ENCODE measurements around the gene ANKRD13A. TPM values are rescaled to one million over a fixed set of nuclear protein-coding genes. Genes with fewer than 3 reads are reported as not detected.

The ANKRD13A gene
- total and polyA plus RNA-seq, 2 experiments from 2014 or later, result 5.7 to 25.6 TPM

DNA sequence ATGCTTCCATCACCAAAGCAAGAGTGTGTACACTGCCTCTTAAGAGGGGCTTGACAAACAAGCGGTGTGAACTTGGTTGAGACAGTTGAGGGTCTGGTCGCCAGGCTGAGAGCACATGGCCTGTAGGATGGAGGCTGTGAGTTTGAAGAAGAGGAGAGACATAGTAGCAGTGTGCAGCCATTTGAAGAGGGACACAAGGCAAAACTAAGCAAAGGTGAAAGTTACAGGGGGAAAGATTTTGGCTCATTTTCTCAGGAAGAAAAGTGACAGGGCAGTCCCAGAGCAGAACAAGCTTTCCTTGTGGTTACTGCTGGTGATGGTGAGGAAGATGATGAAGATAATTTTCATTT, 60.4 kb downstream of the ANKRD13A start (continued):
- TF ChIP-seq, protein P1, sequence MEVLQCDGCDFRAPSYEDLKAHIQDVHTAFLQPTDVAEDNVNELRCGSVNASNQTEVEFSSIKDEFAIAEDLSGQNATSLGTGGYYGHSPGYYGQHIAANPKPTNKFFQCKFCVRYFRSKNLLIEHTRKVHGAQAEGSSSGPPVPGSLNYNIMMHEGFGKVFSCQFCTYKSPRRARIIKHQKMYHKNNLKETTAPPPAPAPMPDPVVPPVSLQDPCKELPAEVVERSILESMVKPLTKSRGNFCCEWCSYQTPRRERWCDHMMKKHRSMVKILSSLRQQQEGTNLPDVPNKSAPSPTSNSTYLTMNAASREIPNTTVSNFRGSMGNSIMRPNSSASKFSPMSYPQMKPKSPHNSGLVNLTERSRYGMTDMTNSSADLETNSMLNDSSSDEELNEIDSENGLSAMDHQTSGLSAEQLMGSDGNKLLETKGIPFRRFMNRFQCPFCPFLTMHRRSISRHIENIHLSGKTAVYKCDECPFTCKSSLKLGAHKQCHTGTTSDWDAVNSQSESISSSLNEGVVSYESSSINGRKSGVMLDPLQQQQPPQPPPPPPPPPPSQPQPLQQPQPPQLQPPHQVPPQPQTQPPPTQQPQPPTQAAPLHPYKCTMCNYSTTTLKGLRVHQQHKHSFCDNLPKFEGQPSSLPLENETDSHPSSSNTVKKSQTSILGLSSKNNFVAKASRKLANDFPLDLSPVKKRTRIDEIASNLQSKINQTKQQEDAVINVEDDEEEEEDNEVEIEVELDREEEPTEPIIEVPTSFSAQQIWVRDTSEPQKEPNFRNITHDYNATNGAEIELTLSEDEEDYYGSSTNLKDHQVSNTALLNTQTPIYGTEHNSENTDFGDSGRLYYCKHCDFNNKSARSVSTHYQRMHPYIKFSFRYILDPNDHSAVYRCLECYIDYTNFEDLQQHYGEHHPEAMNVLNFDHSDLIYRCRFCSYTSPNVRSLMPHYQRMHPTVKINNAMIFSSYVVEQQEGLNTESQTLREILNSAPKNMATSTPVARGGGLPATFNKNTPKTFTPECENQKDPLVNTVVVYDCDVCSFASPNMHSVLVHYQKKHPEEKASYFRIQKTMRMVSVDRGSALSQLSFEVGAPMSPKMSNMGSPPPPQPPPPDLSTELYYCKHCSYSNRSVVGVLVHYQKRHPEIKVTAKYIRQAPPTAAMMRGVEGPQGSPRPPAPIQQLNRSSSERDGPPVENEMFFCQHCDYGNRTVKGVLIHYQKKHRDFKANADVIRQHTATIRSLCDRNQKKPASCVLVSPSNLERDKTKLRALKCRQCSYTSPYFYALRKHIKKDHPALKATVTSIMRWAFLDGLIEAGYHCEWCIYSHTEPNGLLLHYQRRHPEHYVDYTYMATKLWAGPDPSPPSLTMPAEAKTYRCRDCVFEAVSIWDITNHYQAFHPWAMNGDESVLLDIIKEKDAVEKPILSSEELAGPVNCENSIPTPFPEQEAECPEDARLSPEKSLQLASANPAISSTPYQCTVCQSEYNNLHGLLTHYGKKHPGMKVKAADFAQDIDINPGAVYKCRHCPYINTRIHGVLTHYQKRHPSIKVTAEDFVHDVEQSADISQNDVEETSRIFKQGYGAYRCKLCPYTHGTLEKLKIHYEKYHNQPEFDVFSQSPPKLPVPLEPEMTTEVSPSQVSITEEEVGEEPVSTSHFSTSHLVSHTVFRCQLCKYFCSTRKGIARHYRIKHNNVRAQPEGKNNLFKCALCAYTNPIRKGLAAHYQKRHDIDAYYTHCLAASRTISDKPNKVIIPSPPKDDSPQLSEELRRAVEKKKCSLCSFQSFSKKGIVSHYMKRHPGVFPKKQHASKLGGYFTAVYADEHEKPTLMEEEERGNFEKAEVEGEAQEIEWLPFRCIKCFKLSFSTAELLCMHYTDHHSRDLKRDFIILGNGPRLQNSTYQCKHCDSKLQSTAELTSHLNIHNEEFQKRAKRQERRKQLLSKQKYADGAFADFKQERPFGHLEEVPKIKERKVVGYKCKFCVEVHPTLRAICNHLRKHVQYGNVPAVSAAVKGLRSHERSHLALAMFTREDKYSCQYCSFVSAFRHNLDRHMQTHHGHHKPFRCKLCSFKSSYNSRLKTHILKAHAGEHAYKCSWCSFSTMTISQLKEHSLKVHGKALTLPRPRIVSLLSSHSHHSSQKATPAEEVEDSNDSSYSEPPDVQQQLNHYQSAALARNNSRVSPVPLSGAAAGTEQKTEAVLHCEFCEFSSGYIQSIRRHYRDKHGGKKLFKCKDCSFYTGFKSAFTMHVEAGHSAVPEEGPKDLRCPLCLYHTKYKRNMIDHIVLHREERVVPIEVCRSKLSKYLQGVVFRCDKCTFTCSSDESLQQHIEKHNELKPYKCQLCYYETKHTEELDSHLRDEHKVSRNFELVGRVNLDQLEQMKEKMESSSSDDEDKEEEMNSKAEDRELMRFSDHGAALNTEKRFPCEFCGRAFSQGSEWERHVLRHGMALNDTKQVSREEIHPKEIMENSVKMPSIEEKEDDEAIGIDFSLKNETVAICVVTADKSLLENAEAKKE (CRISPR knock-in tag; IDR thresholded peaks at IDR 0.05), result no peak
- no peak for TF ChIP-seq JUNB (IDR thresholded peaks at IDR 0.05; ENCODE audit: unreplicated experiment)
- TF ChIP-seq POLR2AphosphoS5 (IDR thresholded peaks at IDR 0.05; ENCODE audit: low read depth), result no peak
- TF ChIP-seq EZH2phosphoT487 (IDR thresholded peaks at IDR 0.05; ENCODE audit: unreplicated experiment), result no peak
- no peak for TF ChIP-seq STAT1 (IDR thresholded peaks at IDR 0.05; ENCODE audit: unreplicated experiment)
- no peak for TF ChIP-seq EZH2 (IDR thresholded peaks at IDR 0.05; ENCODE audit: low read depth, unreplicated experiment)
- TF ChIP-seq, protein P2, sequence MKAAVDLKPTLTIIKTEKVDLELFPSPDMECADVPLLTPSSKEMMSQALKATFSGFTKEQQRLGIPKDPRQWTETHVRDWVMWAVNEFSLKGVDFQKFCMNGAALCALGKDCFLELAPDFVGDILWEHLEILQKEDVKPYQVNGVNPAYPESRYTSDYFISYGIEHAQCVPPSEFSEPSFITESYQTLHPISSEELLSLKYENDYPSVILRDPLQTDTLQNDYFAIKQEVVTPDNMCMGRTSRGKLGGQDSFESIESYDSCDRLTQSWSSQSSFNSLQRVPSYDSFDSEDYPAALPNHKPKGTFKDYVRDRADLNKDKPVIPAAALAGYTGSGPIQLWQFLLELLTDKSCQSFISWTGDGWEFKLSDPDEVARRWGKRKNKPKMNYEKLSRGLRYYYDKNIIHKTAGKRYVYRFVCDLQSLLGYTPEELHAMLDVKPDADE (IDR thresholded peaks at IDR 0.05), result no peak
- TF ChIP-seq CREB1 (CRISPR knock-in tag; IDR thresholded peaks at IDR 0.05; ENCODE audit: low read depth), result no peak

- Histone ChIP-seq H3K4me2 (no peak overlapping the region), H3K27ac (ENCODE audit: low read depth) (no peak overlapping the region), H3K9me2 (ENCODE audit: insufficient read depth) (0 out of 2 replicates have a peak, but pooled peaks cover 5% of the 10 kb centered on the region), H3K4me3 (no peak overlapping the region), H3K36me3 (ENCODE audit: insufficient read depth) (no peaks in the 10 kb centered on the region), H2AFZ (no peak overlapping the region), H3K79me2 (replicated peaks; ENCODE audit: insufficient read depth) (no peaks in the 10 kb centered on the region), H3K27me3 (ENCODE audit: insufficient read depth) (no peaks in the 10 kb centered on the region), H4K20me1 (replicated peaks; ENCODE audit: insufficient read depth) (no peaks in the 10 kb centered on the region), H3F3A (replicated peaks; ENCODE audit: low read depth) (no peaks in the 10 kb centered on the region), H3K4me1 (ENCODE audit: insufficient read depth) (no peaks in the 10 kb centered on the region)
- DNase-seq (ENCODE audit: low spot score), result no peak
- no peak overlapping the region for H3K27ac Mint-ChIP-seq
- no peak for TF ChIP-seq JUNB (IDR thresholded peaks at IDR 0.05; ENCODE audit: unreplicated experiment)
- TF ChIP-seq EZH2 (IDR thresholded peaks at IDR 0.05; ENCODE audit: low read depth, unreplicated experiment), result no peak
- TF ChIP-seq CTCF (conservative IDR thresholded peaks at IDR 0.05; ENCODE audit: low read depth in 2 of 2), result no peak
- TF ChIP-seq, protein P2 (IDR thresholded peaks at IDR 0.05), result no peak
- TF ChIP-seq POLR2AphosphoS5 (IDR thresholded peaks at IDR 0.05; ENCODE audit: low read depth), result no peak
- no peaks in the 10 kb centered on the region for H3K36me3 Mint-ChIP-seq (ENCODE audit: low read depth)
- H3K27me3 Mint-ChIP-seq (ENCODE audit: insufficient read depth, low read depth, poor library complexity), result peaks cover 7% of the 10 kb centered on the region
- H3K4me1 Mint-ChIP-seq, result peaks cover 3% of the 10 kb centered on the region; the same call in 1 of the 3 replicates
- no peak for ATAC-seq
- no peaks in the 10 kb centered on the region; the same call in 1 of the 3 replicates for H3K9me3 Mint-ChIP-seq
- H3K4me3 Mint-ChIP-seq, result no peak overlapping the region
Measured at GRCh38 chr12:110062241-110062640, 63.0 kb downstream of the ANKRD13A start.

All from GM23338 (cell line).